ENCODE measurements around the gene NPTN.

GRCh38 chr15:73681856-73682599, 48.8 kb upstream of the NPTN start:
- TF ChIP-seq EZH2 (IDR thresholded peaks at IDR 0.05; ENCODE audit: low read length) (no peak), CTCF (optimal IDR thresholded peaks at IDR 0.05 in 1 of 3, IDR thresholded peaks at IDR 0.05 in 1 of 3, conservative IDR thresholded peaks at IDR 0.05 in 1 of 3; ENCODE audit: extremely low read depth in 1 of 3, insufficient read depth in 2 of 3, low read length in 3 of 3) (no peak)

Measured in keratinocyte (primary cell).